ENCODE measurements around the gene ADORA2B.
"Not testable (repeated sequence)": the region's sequence is repeated elsewhere in the genome, so short reads cannot be mapped to it uniquely, and the experiment has no call there.

Gene ADORA2B

DNA sequence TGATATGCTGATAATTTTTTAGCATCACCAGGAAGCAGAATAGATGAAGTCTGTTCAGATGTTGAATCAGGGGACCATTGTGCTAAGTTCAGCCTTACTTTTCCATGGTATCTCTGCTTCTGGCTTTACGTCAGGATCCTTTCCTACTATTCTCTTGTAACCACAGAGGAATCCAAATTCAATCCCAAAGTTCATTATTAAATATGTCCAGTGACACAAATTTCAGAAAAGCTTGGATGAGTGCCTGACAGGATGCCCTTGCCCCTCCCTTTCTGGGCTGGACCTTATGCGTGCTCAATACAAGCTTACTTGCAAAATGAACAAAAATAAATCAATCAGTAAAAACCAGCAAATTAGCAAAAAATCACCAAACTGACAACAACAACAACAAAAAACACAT, 37.6 kb upstream of the ADORA2B start:
- TF ChIP-seq, protein P1, sequence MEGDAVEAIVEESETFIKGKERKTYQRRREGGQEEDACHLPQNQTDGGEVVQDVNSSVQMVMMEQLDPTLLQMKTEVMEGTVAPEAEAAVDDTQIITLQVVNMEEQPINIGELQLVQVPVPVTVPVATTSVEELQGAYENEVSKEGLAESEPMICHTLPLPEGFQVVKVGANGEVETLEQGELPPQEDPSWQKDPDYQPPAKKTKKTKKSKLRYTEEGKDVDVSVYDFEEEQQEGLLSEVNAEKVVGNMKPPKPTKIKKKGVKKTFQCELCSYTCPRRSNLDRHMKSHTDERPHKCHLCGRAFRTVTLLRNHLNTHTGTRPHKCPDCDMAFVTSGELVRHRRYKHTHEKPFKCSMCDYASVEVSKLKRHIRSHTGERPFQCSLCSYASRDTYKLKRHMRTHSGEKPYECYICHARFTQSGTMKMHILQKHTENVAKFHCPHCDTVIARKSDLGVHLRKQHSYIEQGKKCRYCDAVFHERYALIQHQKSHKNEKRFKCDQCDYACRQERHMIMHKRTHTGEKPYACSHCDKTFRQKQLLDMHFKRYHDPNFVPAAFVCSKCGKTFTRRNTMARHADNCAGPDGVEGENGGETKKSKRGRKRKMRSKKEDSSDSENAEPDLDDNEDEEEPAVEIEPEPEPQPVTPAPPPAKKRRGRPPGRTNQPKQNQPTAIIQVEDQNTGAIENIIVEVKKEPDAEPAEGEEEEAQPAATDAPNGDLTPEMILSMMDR (IDR thresholded peaks at IDR 0.05), result no peak
- Histone ChIP-seq H3K4me1 (no peaks in the 10 kb centered on the region), H3K4me3 (ENCODE audit: low read depth, low read length) (no peak overlapping the region), H3K79me2 (no peaks in the 10 kb centered on the region), H3K4me2 (ENCODE audit: low read length) (no peak overlapping the region), H3K27me3 (ENCODE audit: control insufficient read depth, insufficient read depth, low read length) (no peaks in the 10 kb centered on the region), H3K36me3 (ENCODE audit: control insufficient read depth, insufficient read depth, low read length) (no peaks in the 10 kb centered on the region), H2AFZ (no peak overlapping the region), H3K27ac (no peak overlapping the region), H3K9ac (no peak overlapping the region), H3K9me3 (ENCODE audit: control insufficient read depth, low read length) (peaks cover 5% of the 10 kb centered on the region)

DNA sequence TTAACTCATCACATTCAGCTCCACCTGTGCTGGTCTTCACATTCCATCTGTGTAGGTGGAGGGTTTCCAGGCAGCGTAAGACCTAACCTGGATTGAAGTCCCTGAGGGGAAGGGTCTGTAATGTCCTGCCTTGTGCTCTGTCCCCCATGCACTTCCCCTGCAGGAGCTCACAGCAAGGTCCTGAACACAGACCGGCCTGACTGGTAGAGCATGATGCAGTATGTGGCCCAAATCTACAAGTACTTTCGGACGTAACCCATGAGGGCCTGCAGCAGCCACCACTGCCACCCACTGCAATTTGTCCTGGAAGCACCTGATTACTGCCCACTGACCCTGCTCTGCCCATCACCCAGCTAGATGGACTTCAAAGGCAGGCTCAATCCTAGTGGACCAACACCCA, 36.6 kb upstream of the ADORA2B start:
- Histone ChIP-seq H3K4me1 (no peaks in the 10 kb centered on the region), H3K36me3 (ENCODE audit: control insufficient read depth, insufficient read depth, low read length) (no peaks in the 10 kb centered on the region), H3K9ac (no peak overlapping the region), H3K79me2 (no peaks in the 10 kb centered on the region), H3K27me3 (ENCODE audit: control insufficient read depth, insufficient read depth, low read length) (no peaks in the 10 kb centered on the region), H3K4me3 (ENCODE audit: low read depth, low read length) (no peak overlapping the region), H2AFZ (no peak overlapping the region), H3K9me3 (ENCODE audit: control insufficient read depth, low read length) (peaks cover 5% of the 10 kb centered on the region), H3K4me2 (ENCODE audit: low read length) (no peak overlapping the region), H3K27ac (no peak overlapping the region)
- TF ChIP-seq, protein P1 (IDR thresholded peaks at IDR 0.05), result no peak

DNA sequence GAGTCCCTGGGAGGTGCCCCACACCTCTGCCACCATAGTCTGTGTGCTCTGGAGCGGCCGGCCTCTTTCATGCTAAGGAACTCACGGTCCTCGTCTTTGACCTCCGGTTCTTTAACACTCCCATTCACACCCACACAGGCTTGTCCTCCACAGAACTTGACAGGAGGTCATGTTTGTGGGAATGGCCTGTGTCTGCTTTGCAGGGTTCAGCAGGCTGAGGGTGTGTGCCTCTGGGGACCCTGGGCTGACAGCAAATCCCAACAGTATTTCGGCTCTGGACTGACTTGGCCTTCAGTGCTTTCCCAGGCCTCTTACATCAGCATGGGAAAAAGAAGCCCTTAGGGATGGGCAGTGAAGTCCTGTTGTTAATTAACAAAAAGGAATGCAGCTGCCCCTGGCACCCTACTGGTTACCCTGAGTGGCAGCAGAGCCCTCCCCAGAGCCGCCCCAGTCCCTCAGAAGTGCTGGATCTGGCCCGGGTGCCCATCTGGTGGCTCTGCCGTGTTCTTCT, 35.4 kb upstream of the ADORA2B start:
- Histone ChIP-seq H3K4me1 (no peaks in the 10 kb centered on the region), H3K4me3 (ENCODE audit: low read depth, low read length) (no peak overlapping the region), H2AFZ (no peak overlapping the region), H3K9ac (no peak overlapping the region), H3K9me3 (ENCODE audit: control insufficient read depth, low read length) (peaks cover 5% of the 10 kb centered on the region), H3K79me2 (no peaks in the 10 kb centered on the region), H3K27me3 (ENCODE audit: control insufficient read depth, insufficient read depth, low read length) (no peaks in the 10 kb centered on the region), H3K4me2 (ENCODE audit: low read length) (no peak overlapping the region), H3K36me3 (ENCODE audit: control insufficient read depth, insufficient read depth, low read length) (no peaks in the 10 kb centered on the region), H3K27ac (no peak overlapping the region)
- TF ChIP-seq, protein P1 (IDR thresholded peaks at IDR 0.05), result no peak

DNA sequence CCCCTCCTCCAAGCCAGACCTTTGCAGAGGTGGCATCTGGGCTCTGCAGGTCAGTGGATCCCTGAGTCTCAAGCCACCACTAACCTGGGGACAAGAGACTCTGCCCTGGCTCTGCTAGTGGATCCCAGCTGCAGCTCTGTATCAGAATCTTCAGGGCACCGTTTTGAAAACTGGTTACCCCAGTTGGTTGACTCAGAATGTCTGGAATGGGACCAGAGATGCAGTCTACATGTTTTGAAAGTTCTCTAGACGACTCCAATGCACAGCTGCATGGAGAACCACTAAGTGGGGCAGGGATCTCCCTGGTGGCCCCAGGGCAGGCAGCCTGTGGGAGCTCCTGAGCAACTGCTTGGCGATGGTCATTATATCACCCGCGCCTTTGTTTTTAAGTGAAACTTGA, 34.1 kb upstream of the ADORA2B start:
- H3K36me3 ChIP-seq (ENCODE audit: control insufficient read depth, insufficient read depth, low read length), result no peaks in the 10 kb centered on the region
- no peak overlapping the region for H3K27ac ChIP-seq
- no peaks in the 10 kb centered on the region for H3K4me1 ChIP-seq
- H2AFZ ChIP-seq, result no peak overlapping the region
- H3K4me3 ChIP-seq (ENCODE audit: low read depth, low read length), result no peak overlapping the region
- peaks cover 5% of the 10 kb centered on the region for H3K9me3 ChIP-seq (ENCODE audit: control insufficient read depth, low read length)
- H3K9ac ChIP-seq, result no peak overlapping the region
- H3K27me3 ChIP-seq (ENCODE audit: control insufficient read depth, insufficient read depth, low read length), result no peaks in the 10 kb centered on the region
- no peaks in the 10 kb centered on the region for H3K79me2 ChIP-seq
- TF ChIP-seq, protein P1 (IDR thresholded peaks at IDR 0.05), result no peak
- no peak overlapping the region for H3K4me2 ChIP-seq (ENCODE audit: low read length)

DNA sequence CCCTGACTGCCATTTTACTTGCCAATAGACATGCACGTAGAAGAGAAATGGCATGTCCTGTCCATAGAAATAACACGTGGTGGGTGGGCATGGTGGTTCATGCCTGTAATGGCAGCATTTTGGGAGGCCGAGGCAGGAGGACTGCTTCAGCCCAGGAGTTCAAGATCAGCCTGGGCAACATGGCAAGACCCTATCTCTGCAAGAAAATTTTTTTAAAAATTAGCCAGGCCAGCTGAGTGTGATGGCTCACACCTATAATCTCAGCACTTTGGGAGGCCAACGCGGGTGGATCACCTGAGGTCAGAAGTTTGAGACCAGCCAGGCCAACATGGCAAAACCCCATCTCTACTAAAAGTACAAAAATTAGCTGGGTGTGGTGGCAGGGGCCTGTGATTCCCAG, 33.2 kb upstream of the ADORA2B start:
- not testable (repeated sequence) for H3K27me3 ChIP-seq (ENCODE audit: control insufficient read depth, insufficient read depth, low read length); H3K9me3 ChIP-seq (ENCODE audit: control insufficient read depth, low read length); H3K4me2 ChIP-seq (ENCODE audit: low read length); H3K27ac ChIP-seq; H3K4me1 ChIP-seq; H3K79me2 ChIP-seq; H2AFZ ChIP-seq; H3K9ac ChIP-seq; H3K4me3 ChIP-seq (ENCODE audit: low read depth, low read length); H3K36me3 ChIP-seq (ENCODE audit: control insufficient read depth, insufficient read depth, low read length)
